ENCODE measurements around the gene CDCA7L.

- TF ChIP-seq CTCF (conservative IDR thresholded peaks at IDR 0.05; ENCODE audit: low read depth, low read length) (no peak), USF2 (IDR thresholded peaks at IDR 0.05; ENCODE audit: low read depth, low read length) (no peak), RAD21 (IDR thresholded peaks at IDR 0.05; ENCODE audit: low read length) (no peak), BHLHE40 (IDR thresholded peaks at IDR 0.05; ENCODE audit: low read depth, low read length) (no peak), MAFK (IDR thresholded peaks at IDR 0.05; ENCODE audit: low read depth, low read length) (no peak), POLR2A (IDR thresholded peaks at IDR 0.05; ENCODE audit: low read depth, low read length) (no peak), MXI1 (IDR thresholded peaks at IDR 0.05; ENCODE audit: borderline replicate concordance, low read depth, low read length) (no peak), RCOR1 (IDR thresholded peaks at IDR 0.05; ENCODE audit: insufficient replicate concordance, low read length) (no peak), SMC3 (IDR thresholded peaks at IDR 0.05; ENCODE audit: low read depth, low read length) (no peak)
These were observed 62.6 kb downstream of the CDCA7L start for GRCh38 chr7:21883069-21883468.
